GM19397 (cell line): ENCODE data around the gene HIBCH.
"Not testable (repeated sequence)": the region's sequence is repeated elsewhere in the genome, so short reads cannot be mapped to it uniquely, and the experiment has no call there.

Source experiments
- ATAC-seq: cut with Tn5 transposase; IDR thresholded peaks from one replicate; pipeline ENCODE4 v1.9.1; 2021; ENCODE audit warnings: mild to moderate bottlenecking, moderate library complexity; ENCODE audit not compliant: unreplicated experiment

HIBCH gene

DNA sequence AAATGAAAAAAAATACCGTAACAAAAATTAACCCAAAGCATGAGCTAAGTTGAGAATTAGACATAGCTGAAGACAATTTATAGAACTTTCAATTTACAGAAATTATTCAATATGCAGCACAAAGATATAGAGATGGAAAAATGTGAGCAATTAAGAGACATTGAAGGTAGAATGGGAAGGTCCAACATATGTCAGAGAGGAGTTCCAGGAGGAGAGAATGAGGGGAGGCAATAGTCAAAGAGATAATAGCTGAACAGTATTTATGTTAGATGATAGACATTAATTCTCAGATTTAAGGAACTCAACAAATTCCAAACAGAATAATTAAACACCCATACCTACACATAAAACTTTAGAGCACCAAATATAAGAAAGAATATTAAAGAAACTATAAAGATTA is 154.1 kb downstream of the HIBCH start:
- no peak for ATAC-seq

DNA sequence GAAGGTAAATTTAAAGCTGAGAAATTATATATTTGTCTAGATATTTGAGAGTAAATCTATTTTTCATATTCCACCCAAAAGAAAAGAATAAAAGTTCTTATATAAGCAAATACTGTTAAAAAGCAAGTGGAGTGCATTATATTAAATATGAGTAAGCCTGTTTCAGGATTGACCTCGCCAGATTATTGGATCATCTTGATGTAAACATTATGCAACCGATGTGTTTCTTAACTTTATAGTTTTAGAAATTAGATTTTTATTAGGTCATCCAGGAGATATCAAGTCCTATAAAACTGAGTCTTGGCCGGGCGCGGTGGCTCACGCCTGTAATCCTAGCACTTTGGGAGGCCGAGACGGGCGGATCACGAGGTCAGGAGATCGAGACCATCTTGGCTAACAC is 156.8 kb downstream of the HIBCH start:
- ATAC-seq: no peak

DNA sequence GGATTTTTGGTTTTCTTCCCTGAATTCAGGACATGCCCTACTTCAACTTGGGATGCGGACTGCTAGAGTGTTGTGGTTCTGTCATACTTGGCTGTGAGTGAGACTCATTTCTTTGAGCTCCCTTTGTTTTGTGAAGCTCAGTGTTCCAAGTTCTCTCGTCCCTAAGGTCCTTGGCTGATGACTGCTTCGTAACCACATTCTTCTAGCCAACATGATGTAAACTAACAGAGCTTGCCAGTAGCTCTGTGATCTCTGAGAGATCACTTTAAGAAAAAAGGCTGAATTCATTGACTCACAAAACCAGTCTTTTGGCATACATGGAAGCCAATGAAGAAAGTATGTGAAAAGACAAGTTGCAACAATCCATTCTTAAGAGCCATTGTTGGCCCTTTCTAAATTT is 160.2 kb downstream of the HIBCH start:
- no peak for ATAC-seq

DNA sequence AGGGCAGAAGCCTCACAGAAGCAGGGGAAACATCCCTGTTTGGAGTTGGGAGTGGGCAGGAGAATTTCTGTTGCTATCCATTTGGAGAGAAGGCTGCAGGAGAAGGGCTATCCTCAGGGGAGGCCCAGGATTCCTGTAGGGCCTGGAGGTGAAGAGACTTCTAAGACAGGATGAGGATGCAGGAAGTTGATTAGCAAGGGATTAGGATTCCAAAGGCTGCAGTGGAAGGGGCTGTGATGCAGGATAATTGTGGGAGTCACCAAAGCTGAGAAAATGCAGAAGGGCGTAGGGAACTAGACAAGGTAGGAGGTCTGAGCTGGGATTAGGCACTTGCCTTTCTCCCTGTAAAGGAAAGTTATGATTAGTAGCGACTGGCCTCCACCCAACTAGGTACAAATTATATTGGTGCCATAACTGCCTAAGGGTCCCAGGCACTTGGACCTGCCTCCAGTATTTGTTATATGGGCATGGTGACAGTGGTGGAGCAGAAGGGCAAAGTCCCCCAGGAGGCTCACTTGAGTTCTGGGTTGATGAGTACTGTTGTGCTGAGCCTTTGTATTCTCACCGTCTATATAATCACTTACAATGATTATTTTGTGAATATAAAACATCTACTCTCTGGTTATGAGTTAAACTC is 160.7 kb downstream of the HIBCH start:
- ATAC-seq: no peak

DNA sequence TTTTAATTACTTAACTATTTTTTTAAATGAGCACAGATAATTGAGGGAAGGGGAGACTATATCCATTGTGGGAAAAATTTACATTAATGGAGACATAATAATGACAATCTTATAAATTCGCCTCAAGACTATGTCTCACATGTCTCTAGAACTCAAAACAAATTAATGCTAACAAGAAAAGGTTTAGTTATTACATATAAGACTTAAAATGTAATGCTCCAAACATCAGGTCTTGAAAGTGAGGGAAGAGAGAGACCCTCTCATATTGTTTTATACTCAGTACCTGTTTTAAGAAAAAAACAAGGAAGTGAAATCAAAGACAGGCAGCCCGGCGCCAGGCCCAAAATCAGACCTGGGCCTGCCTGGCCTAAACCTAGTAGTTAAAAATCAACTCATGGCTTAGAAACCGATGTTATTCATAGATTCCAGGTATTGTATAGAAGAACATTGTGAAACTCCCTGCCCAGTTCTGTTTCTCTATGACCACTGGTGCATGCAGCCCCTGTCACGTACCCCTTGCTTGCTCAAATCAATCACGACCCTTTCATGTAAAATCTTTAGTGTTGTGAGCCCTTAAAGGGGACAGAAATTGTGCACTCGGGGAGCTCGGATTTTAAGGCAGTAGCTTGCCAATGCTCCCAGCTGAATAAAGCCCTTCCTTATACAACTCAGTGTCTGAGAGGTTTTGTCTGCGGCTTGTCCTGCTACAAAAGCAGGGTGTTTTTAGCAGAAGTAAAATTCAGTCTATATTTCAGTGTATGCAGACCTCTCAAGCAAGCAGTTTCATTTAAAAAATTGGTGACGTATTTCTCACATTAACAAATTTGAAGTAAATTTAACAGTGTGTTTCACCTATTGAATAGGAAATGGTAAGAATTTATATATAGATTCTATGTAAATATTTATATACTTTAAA is 161.8 kb downstream of the HIBCH start:
- not testable (repeated sequence) for ATAC-seq

DNA sequence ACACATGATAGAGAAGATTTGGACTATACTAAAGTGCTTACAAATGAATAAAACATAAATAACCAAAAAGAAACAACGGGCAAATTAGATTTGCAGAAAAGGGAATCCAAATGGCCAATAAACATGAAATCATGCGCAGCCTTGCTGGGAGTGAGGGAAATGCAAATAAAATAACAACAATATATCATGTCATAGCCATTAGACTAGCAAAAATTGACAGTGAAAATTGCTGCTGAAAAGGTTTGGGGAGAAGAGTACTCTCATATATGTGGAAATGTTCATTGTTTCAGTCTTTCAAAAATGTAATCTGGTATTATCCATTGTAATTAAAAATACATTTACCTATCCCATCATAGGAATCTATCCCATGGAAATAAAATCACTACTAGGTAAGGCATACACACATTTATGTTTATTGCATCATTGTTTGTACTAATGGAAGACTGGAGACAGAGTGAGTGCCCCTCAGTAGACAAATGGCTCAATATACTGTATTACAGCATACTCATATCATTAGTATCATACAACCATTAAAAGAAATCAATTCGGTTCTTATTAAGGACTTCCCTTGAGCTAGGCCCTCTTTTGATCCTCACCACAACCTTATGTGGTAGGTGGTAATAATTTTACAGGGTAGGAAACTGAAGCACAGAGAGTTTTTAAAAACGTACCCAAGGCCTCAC is 163.0 kb downstream of the HIBCH start:
- no peak for ATAC-seq
